Nephron (organoid): ENCODE results near the gene NXNL2.

Experiments
- H3K27ac Mint-ChIP-seq, 3 experiments: 2 replicates each; pipeline ENCODE4 v1.8.0; 2020; ENCODE audit warnings: mixed read lengths in 3 of 3, mild to moderate bottlenecking in 2 of 3, moderate library complexity in 1 of 3
- H3K27me3 Mint-ChIP-seq: 2 replicates; pipeline ENCODE4 v1.8.0; 2021; ENCODE audit warnings: low read depth, mild to moderate bottlenecking, moderate library complexity, mixed read lengths
- H3K36me3 Mint-ChIP-seq: 2 replicates; pipeline ENCODE4 v1.8.0; 2020; ENCODE audit warnings: low read depth, mixed read lengths
- H3K4me1 Mint-ChIP-seq: 2 replicates; pipeline ENCODE4 v1.8.0; 2020; ENCODE audit warnings: mixed read lengths
- H3K4me3 Mint-ChIP-seq, 3 experiments: 2 replicates each; pipeline ENCODE4 v1.8.0; 2020; ENCODE audit warnings: mild to moderate bottlenecking in 3 of 3, mixed read lengths in 3 of 3, moderate library complexity in 2 of 3
- H3K9me3 Mint-ChIP-seq: 2 replicates; pipeline ENCODE4 v1.8.0; 2020; ENCODE audit warnings: mixed read lengths
- CTCF ChIP-seq, 3 experiments: fragments of 200-600 bp; sonication (generic); IDR thresholded peaks; one replicate each; pipeline ENCODE4 v1.5.0; 2021; ENCODE audit warnings: antibody characterized with exemption in 3 of 3; ENCODE audit not compliant: unreplicated experiment in 3 of 3

The NXNL2 gene

GRCh38 chr9:88533951-88534455 is 975 bp upstream of the NXNL2 start:
- Mint-ChIP-seq H3K27me3 (peaks cover 35% of the 10 kb centered on the region), H3K9me3 (no peaks in the 10 kb centered on the region), H3K27ac (peak overlapping the region; percentile 93 to 94 (median 93)), H3K4me1 (peaks cover 52% of the 10 kb centered on the region), H3K4me3 (peak overlapping the region; percentile 88 to 93 (median 88)), H3K36me3 (no peaks in the 10 kb centered on the region)
- no peak for TF ChIP-seq CTCF (IDR thresholded peaks at IDR 0.05; ENCODE audit: unreplicated experiment in 3 of 3)

- peaks cover 40% of the 10 kb centered on the region for H3K4me1 Mint-ChIP-seq
- H3K27ac Mint-ChIP-seq: peak overlapping the region in 1 of 3 experiments; percentile 94
- H3K36me3 Mint-ChIP-seq: no peaks in the 10 kb centered on the region
- no peaks in the 10 kb centered on the region for H3K9me3 Mint-ChIP-seq
- H3K27me3 Mint-ChIP-seq: peaks cover 31% of the 10 kb centered on the region
- H3K4me3 Mint-ChIP-seq: peak overlapping the region; percentile 88 to 93 (median 88)
- TF ChIP-seq CTCF (IDR thresholded peaks at IDR 0.05; ENCODE audit: unreplicated experiment in 3 of 3): no peak
Observed at GRCh38 chr9:88535226-88536022, 446 bp downstream of the NXNL2 start.

DNA sequence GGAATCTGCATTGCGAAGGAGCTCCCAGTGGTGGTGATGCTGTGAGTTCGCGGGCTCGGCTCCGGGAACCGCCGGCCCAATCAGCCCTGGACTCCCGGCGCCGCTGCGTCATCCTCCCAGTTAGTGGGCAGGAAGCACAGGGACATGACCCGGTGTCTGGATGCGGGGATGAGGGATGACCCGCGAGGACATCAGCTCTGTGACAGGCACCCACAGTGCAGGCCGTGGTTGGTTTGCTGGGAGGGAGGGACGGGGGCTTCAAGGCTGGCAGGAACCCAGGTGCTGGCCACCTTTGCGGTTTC is 996 bp downstream of the NXNL2 start:
- Mint-ChIP-seq H3K9me3 (no peaks in the 10 kb centered on the region), H3K4me3 (peak overlapping the region; percentile 66 to 88 (median 70)), H3K4me1 (peaks cover 37% of the 10 kb centered on the region), H3K36me3 (no peaks in the 10 kb centered on the region), H3K27ac (peak overlapping the region in 1 of 3 experiments; percentile 58), H3K27me3 (peaks cover 28% of the 10 kb centered on the region)
- no peak for TF ChIP-seq CTCF (IDR thresholded peaks at IDR 0.05; ENCODE audit: unreplicated experiment in 3 of 3)

- Mint-ChIP-seq H3K36me3 (peaks cover 5% of the 10 kb centered on the region), H3K4me3 (peak overlapping the region; percentile 66 to 88 (median 70)), H3K4me1 (peaks cover 32% of the 10 kb centered on the region), H3K27me3 (peaks cover 26% of the 10 kb centered on the region), H3K27ac (peak overlapping the region; percentile 8 to 63 (median 58)), H3K9me3 (no peaks in the 10 kb centered on the region)
- no peak for TF ChIP-seq CTCF (IDR thresholded peaks at IDR 0.05; ENCODE audit: unreplicated experiment in 3 of 3)
Observed at GRCh38 chr9:88536951-88537760, 2.2 kb downstream of the NXNL2 start.

DNA sequence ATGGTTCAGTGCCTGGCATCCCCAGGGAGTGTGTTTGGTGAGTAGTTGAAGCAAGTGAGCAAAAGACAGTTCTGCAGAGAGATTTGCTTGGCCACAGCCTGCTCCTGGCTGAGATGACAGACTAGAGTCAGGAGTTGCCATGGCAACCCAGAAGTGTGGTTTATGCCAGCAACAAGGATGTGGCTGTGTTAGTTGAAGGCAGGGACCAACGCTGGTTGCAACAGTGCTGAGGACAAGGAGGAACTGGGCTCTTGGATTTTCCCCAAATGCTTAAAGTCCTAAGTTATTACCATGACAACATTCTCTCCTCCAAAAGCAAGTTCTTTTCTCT is 2.7 kb downstream of the NXNL2 start:
- H3K27me3 Mint-ChIP-seq: peaks cover 20% of the 10 kb centered on the region
- TF ChIP-seq CTCF (IDR thresholded peaks at IDR 0.05; ENCODE audit: unreplicated experiment in 3 of 3): no peak
- H3K4me1 Mint-ChIP-seq: peaks cover 28% of the 10 kb centered on the region
- H3K27ac Mint-ChIP-seq: peak overlapping the region; percentile 8 to 63 (median 58)
- peaks cover 5% of the 10 kb centered on the region for H3K36me3 Mint-ChIP-seq
- no peaks in the 10 kb centered on the region for H3K9me3 Mint-ChIP-seq
- peak overlapping the region; percentile 36 to 66 (median 52) for H3K4me3 Mint-ChIP-seq
